Suprapubic skin (tissue), 3 donors: ENCODE results near the gene S1PR4.

Experiments used
- POLR2A ChIP-seq, 2 donors: fragments of 450-650 bp; IDR thresholded peaks; one replicate each; pipeline ENCODE4 v1.6.1; 2017; ENCODE audit warnings: antibody characterized with exemption in 2 of 2, mild to moderate bottlenecking in 2 of 2, moderate library complexity in 2 of 2
- TF ChIP-seq, protein P1 (sequence below), 2 donors: fragments of 200-600 bp in 1 of 2; fragments of 450-650 bp in 1 of 2; sonication (generic) in 1 of 2; IDR thresholded peaks; one replicate each; pipeline ENCODE4 v1.5.1; 2016 to 2019; ENCODE audit warnings: antibody characterized with exemption in 2 of 2, mild to moderate bottlenecking in 1 of 2, moderate library complexity in 1 of 2

DNA sequence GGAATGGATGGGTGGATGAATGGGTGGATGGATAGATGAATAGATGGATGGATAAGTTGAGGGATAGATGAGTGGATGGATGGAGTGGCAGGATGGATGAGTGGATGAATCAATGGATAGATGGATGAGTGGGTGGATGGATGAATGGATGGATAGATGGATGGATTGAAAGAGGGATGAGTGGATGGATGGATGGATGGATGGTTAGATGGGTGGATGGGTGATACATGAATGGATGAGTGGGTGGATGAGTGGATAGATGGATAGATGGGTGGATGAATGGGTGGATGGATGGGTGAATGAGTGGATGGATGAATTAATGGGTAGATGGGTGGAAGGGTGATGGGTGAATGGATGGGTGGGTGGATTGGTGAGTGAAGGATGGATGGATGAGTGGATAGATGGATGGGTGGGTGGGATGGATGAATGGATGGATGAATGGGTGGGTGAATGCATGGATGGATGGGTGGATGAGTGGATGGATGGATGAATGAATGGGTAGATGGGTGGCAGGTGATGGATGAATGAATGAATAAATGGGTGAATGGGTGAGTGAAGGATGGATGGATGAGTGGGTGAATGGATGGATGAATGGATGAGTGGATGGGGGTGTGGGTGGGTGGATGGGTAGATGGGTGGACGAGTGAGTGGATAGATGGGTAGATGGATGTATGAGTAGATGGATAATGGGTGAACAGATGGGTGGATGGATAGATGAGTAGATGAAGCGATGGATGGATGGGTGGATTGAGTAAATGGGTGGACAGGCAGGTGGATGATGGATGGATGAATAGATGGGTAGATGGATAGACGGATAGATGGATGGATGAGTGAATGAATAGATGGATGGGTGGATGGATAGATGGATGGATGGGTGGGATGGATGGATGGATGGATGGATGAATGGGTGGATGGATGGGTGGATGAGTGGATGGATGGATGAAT, 25.0 kb upstream of the S1PR4 start:
- TF ChIP-seq, protein P1, sequence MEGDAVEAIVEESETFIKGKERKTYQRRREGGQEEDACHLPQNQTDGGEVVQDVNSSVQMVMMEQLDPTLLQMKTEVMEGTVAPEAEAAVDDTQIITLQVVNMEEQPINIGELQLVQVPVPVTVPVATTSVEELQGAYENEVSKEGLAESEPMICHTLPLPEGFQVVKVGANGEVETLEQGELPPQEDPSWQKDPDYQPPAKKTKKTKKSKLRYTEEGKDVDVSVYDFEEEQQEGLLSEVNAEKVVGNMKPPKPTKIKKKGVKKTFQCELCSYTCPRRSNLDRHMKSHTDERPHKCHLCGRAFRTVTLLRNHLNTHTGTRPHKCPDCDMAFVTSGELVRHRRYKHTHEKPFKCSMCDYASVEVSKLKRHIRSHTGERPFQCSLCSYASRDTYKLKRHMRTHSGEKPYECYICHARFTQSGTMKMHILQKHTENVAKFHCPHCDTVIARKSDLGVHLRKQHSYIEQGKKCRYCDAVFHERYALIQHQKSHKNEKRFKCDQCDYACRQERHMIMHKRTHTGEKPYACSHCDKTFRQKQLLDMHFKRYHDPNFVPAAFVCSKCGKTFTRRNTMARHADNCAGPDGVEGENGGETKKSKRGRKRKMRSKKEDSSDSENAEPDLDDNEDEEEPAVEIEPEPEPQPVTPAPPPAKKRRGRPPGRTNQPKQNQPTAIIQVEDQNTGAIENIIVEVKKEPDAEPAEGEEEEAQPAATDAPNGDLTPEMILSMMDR (IDR thresholded peaks at IDR 0.05): no peak
- TF ChIP-seq POLR2A (IDR thresholded peaks at IDR 0.05): no peak
